Choroid plexus epithelial cell (primary cell): ENCODE data around the gene NACC2.
"Not testable (repeated sequence)": the region's sequence is repeated elsewhere in the genome, so short reads cannot be mapped to it uniquely, and the experiment has no call there.

Experiments
- DNase-seq: peaks from one replicate; pipeline ENCODE4 v3.0.0-alpha.2; 2010; ENCODE audit warnings: low read depth
- H3K4me3 ChIP-seq: 2 replicates; pipeline ENCODE4 v1.5.1; 2011; ENCODE audit warnings: low read depth, mild to moderate bottlenecking, control low read depth, low read length, moderate library complexity
- CTCF ChIP-seq: conservative IDR thresholded peaks from 2 replicates; pipeline ENCODE4 v1.5.1; 2011; ENCODE audit warnings: low read depth, mild to moderate bottlenecking, control low read depth, inconsistent platforms, low read length, moderate library complexity

The NACC2 gene

GRCh38 chr9:136036848-136037247 lies 58.2 kb downstream of the NACC2 start:
- no peak for TF ChIP-seq CTCF

DNA sequence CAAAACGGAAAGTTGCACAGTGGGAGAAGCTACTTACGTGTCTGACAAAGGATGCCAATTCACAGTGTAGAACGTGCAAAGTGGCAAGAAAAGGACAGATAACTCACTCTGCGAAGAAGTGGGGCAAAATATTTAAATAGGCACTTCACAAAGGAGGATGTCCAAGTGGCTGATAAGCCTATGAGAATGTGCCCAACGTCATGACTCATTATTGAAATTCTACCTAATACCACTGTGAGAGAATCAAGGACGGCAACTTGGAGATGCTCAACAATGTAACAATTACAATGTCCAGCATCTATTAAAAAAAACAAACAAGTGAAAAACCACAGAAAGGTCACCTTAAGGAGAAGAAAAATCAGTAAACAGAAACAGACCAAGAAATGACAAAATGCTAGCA lies 59.0 kb downstream of the NACC2 start:
- no peak for TF ChIP-seq CTCF
- peak; percentile 30 for DNase-seq
- H3K4me3 ChIP-seq, result no peak overlapping the region

More at GRCh38 chr9:136036848-136037247, 58.2 kb downstream of the NACC2 start:
- no peak overlapping the region for H3K4me3 ChIP-seq
- DNase-seq, result no peak

DNA sequence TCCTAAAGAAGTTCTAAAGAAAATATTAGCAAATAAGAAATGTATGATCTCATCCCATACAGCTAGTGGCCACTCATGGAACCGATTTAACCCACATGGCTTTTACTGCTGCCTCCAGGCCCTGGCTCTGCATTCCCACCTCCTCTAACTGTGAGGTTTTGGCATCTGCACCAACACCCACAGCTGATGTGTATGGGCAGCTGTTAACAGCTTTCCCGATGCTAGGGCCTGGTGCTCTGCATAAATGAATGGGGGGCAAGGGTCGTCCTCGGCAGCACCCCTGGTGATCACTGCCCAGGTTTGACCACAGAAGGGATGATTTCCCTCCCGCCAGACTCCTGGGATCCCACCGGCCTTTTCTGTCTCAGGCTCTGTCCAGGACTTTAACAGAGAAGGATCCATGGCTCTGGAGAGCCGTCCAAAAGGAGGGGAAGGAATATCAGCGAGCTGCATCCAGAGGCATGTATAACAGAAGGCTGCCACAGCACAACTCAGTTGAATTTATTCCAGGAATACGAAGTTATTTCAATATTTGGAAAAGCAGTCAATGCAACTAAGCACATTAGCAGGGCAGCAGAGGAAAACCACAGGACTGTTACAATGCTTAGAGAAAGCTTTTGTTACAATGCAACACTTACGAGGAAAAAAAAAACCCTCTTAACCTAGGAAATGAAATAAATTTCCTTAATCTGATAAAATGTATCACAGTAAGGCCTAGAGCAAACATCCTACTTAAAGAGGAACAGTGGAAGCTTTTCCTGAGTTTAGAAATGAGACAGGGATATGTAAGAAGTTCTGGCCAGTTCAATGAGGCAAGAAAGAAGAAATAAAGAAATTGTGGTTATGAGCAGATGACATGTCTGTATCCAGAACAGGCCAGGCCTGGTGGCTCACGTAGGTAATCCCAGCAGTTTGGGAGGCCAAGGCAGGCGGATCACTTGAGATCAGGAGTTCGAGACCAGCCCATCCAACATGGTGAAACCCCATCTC lies 63.1 kb downstream of the NACC2 start:
- TF ChIP-seq CTCF, result no peak
- H3K4me3 ChIP-seq, result no peak overlapping the region
- DNase-seq, result no peak

DNA sequence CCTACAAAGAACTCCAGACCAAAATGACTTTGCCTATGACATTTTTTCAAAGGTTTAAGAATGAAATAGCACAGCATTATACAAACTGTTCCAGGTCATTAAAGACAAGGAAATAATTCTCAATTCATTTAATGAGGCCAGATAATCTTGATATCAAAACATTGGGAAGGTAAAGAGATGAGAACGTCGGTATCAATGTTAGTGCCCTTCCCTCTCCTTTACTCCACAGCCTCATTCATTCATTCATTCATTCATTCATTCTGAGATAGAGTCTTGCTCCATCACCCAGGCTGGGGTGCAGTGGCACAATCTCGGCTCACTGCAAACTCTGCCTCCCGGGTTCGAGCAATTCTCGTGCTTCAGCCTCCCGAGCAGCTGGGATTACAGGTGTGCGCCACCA lies 64.0 kb downstream of the NACC2 start:
- DNase-seq, result no peak
- TF ChIP-seq CTCF, result no peak
- H3K4me3 ChIP-seq, result no peak overlapping the region

DNA sequence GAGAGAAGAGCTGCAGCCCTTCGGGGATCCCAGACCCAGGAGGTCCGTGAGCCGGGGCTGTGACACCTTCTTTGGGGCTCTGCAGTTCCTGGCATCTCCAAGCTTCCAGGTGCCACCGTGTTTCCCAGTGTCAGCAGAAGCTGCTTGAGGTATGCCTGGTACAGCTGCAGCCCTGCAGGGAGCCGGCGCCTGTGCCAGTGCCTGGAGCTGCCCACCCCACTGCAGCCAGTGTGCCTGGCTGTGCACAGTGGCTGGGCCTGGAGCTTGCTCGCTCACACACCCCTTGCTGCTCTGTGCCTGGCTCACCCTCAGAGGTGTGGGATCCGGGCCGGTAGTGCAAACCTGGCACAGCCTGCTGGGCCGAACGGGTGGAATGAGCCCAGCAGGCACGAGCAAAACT lies 65.5 kb downstream of the NACC2 start:
- H3K4me3 ChIP-seq, result no peak overlapping the region
- no peak for TF ChIP-seq CTCF

DNA sequence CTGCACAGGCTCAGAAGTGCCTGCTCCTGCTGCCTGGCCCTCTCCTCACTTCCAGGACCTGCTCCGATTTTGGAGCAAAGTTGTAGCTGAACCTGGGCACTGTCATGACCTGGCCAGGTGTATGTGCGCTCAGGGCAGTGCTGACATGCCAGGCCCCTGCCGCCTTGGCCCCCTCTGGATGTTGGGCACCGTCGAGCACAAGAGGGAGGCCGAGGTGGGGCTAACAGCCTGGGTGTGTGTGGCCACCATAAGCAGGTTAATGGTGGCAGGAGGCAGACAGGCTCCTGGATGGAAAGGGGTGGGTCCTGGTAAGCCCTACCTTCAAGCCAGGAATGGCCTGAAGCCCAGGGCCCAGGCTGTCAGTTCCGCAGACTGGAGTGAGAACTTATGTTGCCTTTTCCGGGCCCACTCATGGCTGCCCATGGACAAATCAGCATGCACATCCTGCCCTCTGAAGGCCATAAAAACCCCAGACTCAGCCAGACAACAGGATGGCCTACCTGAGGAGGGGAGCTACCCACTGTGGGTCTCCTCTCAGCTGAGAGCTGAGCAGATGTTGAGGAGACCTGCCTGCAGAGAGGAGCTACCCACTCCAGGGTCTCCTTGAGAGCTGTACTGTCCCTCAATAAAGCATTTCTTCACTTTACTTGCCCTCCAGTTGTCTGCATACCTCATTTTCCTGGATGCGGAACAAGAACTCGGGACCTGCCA lies 66.2 kb downstream of the NACC2 start:
- no peak overlapping the region for H3K4me3 ChIP-seq
- no peak for DNase-seq
- no peak for TF ChIP-seq CTCF

More for the DNA sequence above, 65.5 kb downstream of the NACC2 start:
- no peak for DNase-seq

GRCh38 chr9:136026943-136027289 lies 68.2 kb downstream of the NACC2 start:
- DNase-seq, H3K4me3 ChIP-seq: not testable (repeated sequence)
